H54 (cell line): Measurements from ENCODE around the gene CREG1.

ENCODE experiments used
- DNase-seq: peaks from one replicate; pipeline ENCODE4 v3.0.0; 2011; ENCODE audit warnings: low spot score, mixed read lengths; ENCODE audit not compliant: insufficient read length
- FAIRE-seq: peaks from 3 replicates; lab custom pipeline; 2011; peaks lifted over from hg19 to GRCh38; lab: Jason Lieb, UNC
- POLR2A ChIP-seq: IDR thresholded peaks from 2 replicates; pipeline ENCODE4 v1.6.1; 2011; ENCODE audit warnings: low read depth, mild to moderate bottlenecking, low read length

Gene CREG1

DNA sequence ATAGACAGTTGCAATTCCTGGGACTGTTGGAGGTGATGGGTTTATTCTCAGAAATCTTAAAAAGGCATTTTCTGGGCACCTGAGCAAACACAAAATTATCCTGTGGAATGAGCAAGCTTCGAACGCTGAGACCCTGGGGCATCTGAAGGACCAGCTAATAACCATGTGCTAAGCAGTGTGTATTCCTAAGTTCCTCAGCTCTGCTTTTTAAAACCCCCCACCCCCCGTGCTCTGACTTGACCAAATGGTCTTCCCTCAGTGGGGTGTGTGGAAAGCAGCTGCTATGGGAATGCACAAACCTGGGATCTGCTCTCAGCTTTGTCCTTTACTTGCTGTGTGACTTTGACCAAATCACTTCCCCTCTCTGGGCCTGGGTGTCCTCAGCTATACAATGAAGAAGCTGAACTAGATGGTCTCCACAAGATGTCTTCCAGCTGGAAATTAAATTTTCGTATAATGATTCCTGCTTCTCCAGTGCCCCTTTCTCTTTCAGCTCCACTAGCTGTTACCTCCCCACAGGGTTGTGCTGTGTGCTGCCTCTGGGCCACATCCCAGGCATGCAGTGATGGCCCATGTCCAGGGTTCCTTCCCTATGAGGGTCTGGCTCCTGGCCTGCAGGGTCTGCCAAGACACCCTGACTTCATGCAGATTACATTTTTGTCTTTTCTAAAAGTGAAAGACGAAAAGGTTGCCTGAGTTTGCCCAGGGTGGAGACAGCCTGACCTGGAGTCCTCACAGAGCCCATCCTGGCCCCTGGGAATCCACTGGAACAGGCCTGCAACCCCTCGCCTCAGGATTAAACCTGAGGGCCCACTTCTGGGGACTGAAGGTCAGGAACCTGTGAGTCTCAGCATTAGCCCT is 20.4 kb downstream of the CREG1 start:
- DNase-seq = no peak
- no peak for TF ChIP-seq POLR2A
- FAIRE-seq = no peak

DNA sequence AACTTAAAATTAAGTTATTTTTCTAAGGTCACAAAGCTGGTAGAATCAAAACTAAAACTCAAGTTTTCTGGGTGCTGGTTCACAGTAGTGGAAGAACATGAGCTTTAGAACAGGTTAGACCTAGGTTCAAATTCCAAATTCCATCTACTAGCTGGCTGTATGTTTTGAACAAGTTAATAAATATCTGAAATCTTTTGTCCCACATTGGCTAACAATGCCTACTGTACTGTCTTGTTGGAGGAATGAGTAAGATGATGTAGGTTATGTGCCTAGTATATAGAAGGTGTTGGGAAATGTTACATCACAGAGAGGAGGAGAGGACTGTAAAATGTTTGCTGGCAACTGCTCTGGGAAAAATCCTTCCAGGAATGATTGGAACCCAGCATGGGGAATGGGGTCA is 21.2 kb downstream of the CREG1 start:
- FAIRE-seq = no peak
- no peak for DNase-seq
- no peak for TF ChIP-seq POLR2A

DNA sequence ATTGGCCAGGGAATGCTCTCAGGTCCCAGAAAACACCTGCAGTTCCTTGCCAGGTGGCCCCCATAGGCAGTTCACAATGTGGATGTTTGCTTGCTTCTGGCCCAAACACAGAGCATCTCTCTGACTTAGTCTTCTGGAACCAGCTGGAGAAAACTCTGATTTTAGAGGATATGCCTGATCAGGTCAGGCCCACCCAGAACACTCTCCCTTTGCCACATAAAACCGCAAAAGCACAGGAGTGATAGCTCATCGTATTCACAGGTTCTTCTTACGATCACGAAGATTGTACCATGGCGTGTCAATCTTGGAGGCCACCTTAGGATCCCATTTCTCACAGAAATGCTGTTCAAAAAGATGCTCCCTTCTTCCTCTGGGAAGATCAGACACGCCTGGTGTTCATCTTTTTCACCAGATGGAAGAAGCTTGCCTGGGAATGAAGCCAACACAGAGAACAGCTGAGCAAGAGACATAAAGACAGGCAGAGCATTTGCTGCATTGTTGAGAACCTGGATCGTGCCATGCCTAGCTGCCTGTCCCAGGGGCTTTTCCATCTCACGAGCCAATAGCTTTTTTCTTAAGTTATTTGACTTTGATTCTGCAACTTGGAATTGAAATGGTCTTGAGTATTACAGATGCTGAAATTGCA is 23.6 kb downstream of the CREG1 start:
- TF ChIP-seq POLR2A = no peak
- FAIRE-seq (no peak), DNase-seq (no peak)

DNA sequence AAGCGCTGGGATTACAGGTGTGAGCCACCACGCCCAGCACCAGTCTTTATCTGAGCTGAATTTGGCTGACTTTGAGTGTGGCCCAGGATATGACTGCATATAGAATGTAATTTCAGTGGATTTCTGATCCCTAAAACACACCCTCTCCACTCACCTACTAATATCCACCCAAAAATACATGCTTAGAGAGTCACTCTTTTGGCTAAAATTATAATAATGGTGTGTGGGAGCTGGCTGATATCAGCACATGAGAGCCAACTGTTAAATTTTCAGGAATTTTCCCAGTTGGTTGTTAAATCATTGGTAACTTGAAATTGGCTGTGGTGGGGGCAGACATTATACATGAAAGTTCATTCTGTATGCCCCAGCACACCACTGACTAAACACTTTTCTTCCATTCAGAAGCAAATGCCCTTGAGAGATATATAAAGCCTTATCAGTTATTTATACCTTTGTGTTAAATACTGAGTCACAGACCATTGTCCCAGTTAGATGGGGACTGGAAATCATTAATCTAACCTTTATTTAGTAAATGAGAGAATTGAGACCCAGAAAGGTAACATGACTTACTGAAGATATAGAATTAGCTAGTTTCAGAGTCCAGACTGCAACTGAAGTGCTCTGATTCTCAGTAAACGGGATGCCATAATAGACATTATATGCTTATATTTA is 25.4 kb downstream of the CREG1 start:
- TF ChIP-seq POLR2A = no peak
- FAIRE-seq (no peak), DNase-seq (no peak)

DNA sequence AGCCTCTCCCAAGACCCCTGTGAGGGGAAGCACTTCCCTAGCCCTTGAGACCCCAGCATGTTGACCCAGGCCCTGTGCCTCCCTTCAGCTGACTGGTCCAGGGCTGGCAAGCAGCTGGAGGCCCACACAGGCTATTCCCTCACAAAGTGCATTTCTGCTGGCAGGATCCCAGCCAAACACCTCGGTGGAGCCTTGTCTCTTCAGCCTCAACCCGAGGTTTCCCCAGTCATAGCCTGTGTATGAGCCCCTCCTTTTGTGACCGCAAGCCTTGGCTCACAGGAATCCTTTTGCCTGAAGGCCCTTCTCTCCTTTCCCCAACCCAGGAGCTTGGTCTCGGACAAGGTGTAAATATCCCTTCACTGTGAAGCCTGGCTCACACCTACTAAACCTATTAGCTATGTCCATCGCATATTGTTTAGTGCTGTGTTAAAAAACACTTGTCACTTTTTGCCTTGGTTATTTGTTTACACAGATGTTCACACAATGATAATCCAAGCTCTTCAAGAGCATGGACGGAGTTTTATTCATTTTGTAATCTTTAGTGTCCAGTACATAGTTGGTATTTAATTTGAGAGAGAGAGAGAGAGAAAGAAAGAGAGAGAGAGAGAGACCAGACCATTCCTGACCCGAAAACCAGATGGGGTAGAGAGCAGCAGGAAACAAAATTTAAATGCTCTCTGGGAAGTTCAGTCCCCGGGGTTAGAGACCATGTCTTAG is 26.7 kb downstream of the CREG1 start:
- FAIRE-seq (no peak), DNase-seq (no peak)
- TF ChIP-seq POLR2A = no peak

DNA sequence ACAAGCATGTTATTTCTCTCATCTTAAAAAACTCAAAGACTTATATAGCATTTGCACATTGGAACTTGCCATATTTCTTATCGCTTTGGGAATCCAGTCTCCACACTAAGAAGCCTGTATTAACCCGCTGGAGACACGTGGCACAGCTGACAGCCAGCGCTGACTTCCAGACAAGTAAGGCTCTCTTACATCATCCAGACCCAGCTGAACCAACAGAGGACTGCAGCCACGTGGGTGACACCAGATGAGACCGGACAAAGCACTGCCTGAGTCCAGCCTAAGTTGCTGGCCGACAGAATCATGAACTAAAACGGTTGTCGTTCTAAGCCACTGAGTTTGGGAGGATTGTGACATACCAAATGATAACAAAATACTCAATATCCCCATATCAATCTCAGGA is 28.9 kb downstream of the CREG1 start:
- DNase-seq (no peak), FAIRE-seq (no peak)
- TF ChIP-seq POLR2A = no peak

DNA sequence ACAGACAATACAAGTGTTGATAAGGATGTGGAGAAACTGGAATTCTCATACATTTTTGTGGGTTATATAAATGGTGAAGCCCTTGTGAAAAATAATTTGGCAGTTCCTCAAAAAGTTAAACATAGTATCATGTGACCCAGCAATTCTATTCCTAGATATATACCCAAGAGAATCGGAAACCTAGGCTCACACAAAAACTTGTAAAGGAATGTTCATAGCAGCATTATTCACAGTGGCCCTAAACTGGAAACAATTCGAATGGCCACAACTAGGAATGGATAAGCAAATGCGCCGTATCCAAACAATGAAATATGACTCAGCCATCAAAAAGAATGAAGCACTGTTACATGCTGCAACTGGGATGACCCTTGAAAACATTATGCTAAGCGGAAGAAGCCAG is 31.3 kb downstream of the CREG1 start:
- FAIRE-seq (no peak), DNase-seq (no peak)
- TF ChIP-seq POLR2A = no peak

DNA sequence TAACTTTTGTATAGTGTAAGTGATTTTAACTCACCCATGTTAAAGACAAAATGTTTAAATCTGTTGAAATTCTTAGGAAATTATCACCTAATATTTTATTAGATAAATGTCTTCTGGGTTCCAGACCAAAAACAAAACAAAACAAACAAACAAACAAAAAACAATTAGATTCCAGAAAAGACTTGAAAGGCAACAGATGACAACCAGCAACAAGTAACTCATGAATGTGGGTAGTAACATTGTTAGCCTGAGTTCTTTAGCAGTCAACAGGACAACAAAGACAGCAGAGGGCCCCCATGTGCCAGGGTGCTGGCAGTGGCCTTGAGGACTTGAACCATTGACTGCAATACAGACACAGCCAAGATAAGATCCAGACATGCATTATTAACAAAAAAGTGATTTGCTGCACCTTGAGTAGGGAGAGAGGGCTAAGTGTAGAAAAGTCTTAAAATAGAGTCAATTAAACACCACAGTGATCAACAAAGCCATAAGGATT is 32.8 kb downstream of the CREG1 start:
- no peak for DNase-seq
- no peak for TF ChIP-seq POLR2A
- FAIRE-seq = no peak

DNA sequence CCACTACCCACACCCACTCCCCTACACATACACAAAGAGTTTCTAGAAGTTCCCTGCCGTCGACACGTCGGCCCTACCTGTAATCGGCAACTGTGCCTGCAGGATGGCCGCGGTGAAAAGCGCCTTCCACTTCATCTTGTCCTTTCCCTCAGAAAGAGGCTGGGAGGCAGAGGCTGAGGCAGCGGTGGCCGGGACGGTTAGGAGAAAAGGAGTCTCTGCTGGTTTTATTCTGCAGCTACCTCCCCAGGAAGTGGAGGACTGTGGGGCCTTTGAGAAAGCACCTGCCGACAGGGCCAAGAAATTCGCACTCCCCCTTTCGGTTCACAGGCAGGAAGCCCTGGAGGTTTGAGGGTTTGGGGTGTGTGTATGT is 35.2 kb downstream of the CREG1 start, which contains the start of gene CD247:
Gene CD247 (minus strand): TSS at position 199 of the 370 bp plus-strand sequence. CDS start 64 bp downstream, at position 135.
- DNase-seq (no peak), FAIRE-seq (no peak)
- no peak for TF ChIP-seq POLR2A

DNA sequence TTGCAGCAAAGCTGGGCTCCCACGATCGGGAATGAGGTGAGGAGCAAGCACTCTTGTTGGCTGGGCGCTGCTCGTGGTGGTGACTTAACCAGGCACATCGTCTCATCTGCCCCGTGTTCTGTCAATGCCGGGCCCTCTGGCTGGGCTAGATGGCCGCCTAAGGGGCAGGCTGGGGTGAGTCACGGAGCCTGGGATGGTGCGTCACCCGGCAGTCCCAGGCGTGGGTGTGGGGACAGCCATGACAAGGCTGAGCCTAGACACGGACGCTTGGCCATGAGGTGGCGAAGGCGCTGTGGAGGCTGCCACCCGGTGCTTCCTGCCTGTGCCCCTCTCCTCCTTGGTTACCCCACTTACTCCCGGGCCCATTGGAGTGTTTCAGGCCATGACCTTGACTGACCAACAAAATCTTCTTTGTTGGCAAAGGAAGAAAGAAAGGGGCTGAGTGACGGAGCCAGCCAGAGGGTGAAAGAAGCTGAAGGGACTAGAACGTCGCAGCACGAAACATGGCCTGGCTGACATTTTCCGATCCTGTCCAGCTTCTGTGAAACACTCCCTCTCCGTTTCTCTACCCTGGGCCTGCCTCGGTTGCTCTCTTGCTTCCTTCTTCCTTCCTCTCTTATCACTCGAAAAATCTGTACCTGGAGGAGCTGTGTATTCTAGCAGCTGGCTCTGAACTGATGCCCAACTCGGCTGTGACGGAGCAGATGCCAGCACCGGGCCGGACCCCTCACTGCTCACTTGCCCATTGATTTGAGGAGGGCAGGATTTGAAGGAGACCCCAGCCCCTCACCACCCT is 35.8 kb downstream of the CREG1 start:
- FAIRE-seq = no peak

DNA sequence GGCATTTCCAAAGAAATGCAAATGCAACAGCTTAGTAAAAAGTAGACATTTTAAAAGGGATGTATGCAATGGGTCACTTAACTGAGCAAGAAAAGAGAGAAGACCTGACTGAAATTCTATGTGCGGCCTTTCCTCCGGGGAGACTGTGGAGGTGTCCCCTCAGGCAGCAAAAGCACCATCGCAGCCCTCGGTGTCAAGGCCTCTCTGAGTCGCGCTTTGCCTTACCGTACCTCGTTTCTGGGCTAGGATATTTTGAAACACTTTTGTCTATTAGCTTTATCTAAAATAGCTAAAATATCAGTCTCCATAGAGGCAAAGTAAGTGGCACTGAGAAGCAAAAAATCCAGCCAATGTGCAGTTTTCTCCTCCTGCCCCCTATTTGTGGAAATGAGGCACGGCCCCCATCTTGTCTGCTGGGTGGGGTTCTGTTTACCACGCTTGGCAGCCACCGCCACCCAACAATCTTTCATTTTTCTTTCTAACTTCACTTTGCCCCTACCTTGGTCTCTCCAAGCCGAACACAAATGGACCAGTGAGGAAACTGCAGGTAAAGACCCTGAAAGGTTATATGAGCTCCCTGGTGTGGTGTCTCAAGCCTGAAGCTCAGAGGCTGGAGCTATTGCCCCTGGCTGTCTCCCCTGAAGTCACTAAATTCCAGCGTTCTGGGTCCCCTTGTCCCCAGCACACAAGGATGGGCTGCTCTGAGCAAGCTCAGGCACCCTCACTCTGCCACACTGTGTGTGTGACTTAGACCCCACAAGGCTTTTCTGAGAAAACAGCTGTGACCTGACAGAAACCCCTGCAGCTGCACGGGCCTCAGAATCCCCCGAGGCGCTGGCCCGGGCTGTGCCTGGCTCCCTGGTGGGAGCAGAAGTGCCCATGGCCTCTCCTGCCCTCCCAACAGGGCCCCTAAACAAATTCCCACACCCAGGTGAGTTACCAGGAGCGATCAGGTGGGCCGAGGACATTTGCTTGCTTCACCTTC is 36.9 kb downstream of the CREG1 start:
- TF ChIP-seq POLR2A = no peak
- FAIRE-seq (no peak), DNase-seq (no peak)

More for the DNA sequence above, 35.8 kb downstream of the CREG1 start:
- peak; percentile 71 for DNase-seq
- TF ChIP-seq POLR2A = no peak
